Panc1 (cell line): Measurements from ENCODE around the gene HOXA9. TPM values are rescaled to one million over a fixed set of nuclear protein-coding genes. Genes with fewer than 3 reads are reported as not detected.

Source experiments
- ATAC-seq: fragments of 200-7000 bp; cut with Tn5 transposase; 2 replicates; pipeline ENCODE4 v1.9.1; 2020; ENCODE audit warnings: mild to moderate bottlenecking, moderate library complexity
- BruUV-seq: library from RNA; stranded (reverse); fragments of 400-500 nt; replicated peaks from 2 replicates; lab custom pipeline; 2021; lab: Mats Ljungman, UMichigan
- CTCF ChIA-PET: fragments of 300-600 bp; sonication (Branson Sonifier 250); formaldehyde crosslinking; loops from one replicate; lab custom pipeline; 2022; ENCODE audit warnings: antibody characterized with exemption; lab: Charles Lee
- POLR2A ChIA-PET: fragments of 300-600 bp; sonication (Branson Sonifier 250); formaldehyde crosslinking; loops from one replicate; lab custom pipeline; 2022; ENCODE audit warnings: antibody characterized with exemption; lab: Charles Lee
- DNase-seq: peaks from one replicate; pipeline ENCODE4 v3.0.0-alpha.2; 2010; ENCODE audit warnings: low read depth, low spot score
- H3K27ac ChIP-seq: 2 replicates; pipeline ENCODE4 v1.5.1; 2011; ENCODE audit warnings: mild to moderate bottlenecking, low read length, inconsistent platforms
- H3K27me3 ChIP-seq: fragments of 200-500 bp; sonication (Bioruptor generic); 2 replicates; pipeline ENCODE4 v1.6.0; 2014; ENCODE audit warnings: low read length, inconsistent platforms; ENCODE audit not compliant: control insufficient read depth, insufficient read depth
- H3K36me3 ChIP-seq: fragments of 200-500 bp; sonication (Bioruptor generic); 2 replicates; pipeline ENCODE4 v1.5.1; 2014; ENCODE audit warnings: inconsistent platforms, mild to moderate bottlenecking, low read length, moderate library complexity; ENCODE audit not compliant: control insufficient read depth, insufficient read depth
- H3K4me1 ChIP-seq: 2 replicates; pipeline ENCODE4 v1.5.1; 2011; ENCODE audit warnings: inconsistent platforms, mild to moderate bottlenecking, low read length, moderate library complexity; ENCODE audit not compliant: control insufficient read depth, insufficient read depth
- H3K4me3 ChIP-seq, 2 experiments: 2 replicates each; pipeline ENCODE4 v1.5.1; 2011 to 2012; ENCODE audit warnings: low read depth in 2 of 2, low read length in 2 of 2, mild to moderate bottlenecking in 2 of 2, inconsistent platforms in 1 of 2, moderate library complexity in 1 of 2
- H3K9me3 ChIP-seq: fragments of 200-500 bp; sonication (Bioruptor generic); 2 replicates; pipeline ENCODE4 v1.5.1; 2014; ENCODE audit warnings: low read depth, mild to moderate bottlenecking, inconsistent platforms, low read length, moderate library complexity; ENCODE audit not compliant: control insufficient read depth, insufficient read depth
- POLR2AphosphoS5 ChIP-seq: IDR thresholded peaks from 2 replicates; pipeline ENCODE4 v1.6.1; 2012; ENCODE audit warnings: mild to moderate bottlenecking, low read depth, low read length, moderate library complexity
- SIN3A ChIP-seq: IDR thresholded peaks from 2 replicates; pipeline ENCODE4 v1.6.1; 2012; ENCODE audit warnings: low read depth, mild to moderate bottlenecking, low read length, moderate library complexity, borderline replicate concordance; ENCODE audit not compliant: insufficient read depth
- TCF7L2 ChIP-seq: IDR thresholded peaks from 2 replicates; pipeline ENCODE4 v1.6.1; 2011; ENCODE audit warnings: mild to moderate bottlenecking, low read depth, low read length, inconsistent platforms
- in situ Hi-C: cut with HindIII; loops from 2 replicates; pipeline ENCODE4 v1.10.0; 2016; ENCODE audit warnings: low sequenced_read_pairs, low pct_unique_long_range_greater_than_20kb
- intact Hi-C: fragments of 100-400 bp; cut with micrococcal nuclease; formaldehyde crosslinking; loops from one replicate; pipeline ENCODE4 v1.10.0; 2022; ENCODE audit not compliant: unreplicated experiment
- total RNA-seq: library from RNA; stranded (reverse); gene quantifications from one replicate; pipeline ENCODE4 v1.2.1, GENCODE V29; 2021; ENCODE audit not compliant: unreplicated experiment
- TF ChIP-seq, protein P1 (sequence below), 2 experiments: IDR thresholded peaks; 2 replicates each; pipeline ENCODE4 v1.6.1; 2011 to 2012; ENCODE audit warnings: low read depth in 2 of 2, control low read depth in 1 of 2, low read length in 1 of 2, mild to moderate bottlenecking in 1 of 2, moderate library complexity in 1 of 2; ENCODE audit not compliant: insufficient read depth in 1 of 2
- TF ChIP-seq, protein P2 (sequence below): fragments of 450-650 bp; IDR thresholded peaks from 2 replicates; pipeline ENCODE4 v1.5.1; 2017; ENCODE audit warnings: mild to moderate bottlenecking

Gene HOXA9
- total RNA-seq, 1 experiment from 2014 or later: not detected

GRCh38 chr7:27163288-27164044 lies 1.9 kb downstream of the HOXA9 start:
- H3K4me3 ChIP-seq: no peak overlapping the region
- H3K4me1 ChIP-seq: no peaks in the 10 kb centered on the region
- H3K27me3 ChIP-seq: no peaks in the 10 kb centered on the region
- no peak for DNase-seq
- no TSS peak for BruUV-seq
- no peak for ATAC-seq
- H3K36me3 ChIP-seq: no peaks in the 10 kb centered on the region; the same call in 1 of the 2 replicates
- TF ChIP-seq TCF7L2: no peak
- TF ChIP-seq, protein P1, sequence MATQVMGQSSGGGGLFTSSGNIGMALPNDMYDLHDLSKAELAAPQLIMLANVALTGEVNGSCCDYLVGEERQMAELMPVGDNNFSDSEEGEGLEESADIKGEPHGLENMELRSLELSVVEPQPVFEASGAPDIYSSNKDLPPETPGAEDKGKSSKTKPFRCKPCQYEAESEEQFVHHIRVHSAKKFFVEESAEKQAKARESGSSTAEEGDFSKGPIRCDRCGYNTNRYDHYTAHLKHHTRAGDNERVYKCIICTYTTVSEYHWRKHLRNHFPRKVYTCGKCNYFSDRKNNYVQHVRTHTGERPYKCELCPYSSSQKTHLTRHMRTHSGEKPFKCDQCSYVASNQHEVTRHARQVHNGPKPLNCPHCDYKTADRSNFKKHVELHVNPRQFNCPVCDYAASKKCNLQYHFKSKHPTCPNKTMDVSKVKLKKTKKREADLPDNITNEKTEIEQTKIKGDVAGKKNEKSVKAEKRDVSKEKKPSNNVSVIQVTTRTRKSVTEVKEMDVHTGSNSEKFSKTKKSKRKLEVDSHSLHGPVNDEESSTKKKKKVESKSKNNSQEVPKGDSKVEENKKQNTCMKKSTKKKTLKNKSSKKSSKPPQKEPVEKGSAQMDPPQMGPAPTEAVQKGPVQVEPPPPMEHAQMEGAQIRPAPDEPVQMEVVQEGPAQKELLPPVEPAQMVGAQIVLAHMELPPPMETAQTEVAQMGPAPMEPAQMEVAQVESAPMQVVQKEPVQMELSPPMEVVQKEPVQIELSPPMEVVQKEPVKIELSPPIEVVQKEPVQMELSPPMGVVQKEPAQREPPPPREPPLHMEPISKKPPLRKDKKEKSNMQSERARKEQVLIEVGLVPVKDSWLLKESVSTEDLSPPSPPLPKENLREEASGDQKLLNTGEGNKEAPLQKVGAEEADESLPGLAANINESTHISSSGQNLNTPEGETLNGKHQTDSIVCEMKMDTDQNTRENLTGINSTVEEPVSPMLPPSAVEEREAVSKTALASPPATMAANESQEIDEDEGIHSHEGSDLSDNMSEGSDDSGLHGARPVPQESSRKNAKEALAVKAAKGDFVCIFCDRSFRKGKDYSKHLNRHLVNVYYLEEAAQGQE (IDR thresholded peaks at IDR 0.05; ENCODE audit: insufficient read depth in 1 of 2, low read depth in 2 of 2, low read length in 1 of 2): no peak
- TF ChIP-seq, protein P2, sequence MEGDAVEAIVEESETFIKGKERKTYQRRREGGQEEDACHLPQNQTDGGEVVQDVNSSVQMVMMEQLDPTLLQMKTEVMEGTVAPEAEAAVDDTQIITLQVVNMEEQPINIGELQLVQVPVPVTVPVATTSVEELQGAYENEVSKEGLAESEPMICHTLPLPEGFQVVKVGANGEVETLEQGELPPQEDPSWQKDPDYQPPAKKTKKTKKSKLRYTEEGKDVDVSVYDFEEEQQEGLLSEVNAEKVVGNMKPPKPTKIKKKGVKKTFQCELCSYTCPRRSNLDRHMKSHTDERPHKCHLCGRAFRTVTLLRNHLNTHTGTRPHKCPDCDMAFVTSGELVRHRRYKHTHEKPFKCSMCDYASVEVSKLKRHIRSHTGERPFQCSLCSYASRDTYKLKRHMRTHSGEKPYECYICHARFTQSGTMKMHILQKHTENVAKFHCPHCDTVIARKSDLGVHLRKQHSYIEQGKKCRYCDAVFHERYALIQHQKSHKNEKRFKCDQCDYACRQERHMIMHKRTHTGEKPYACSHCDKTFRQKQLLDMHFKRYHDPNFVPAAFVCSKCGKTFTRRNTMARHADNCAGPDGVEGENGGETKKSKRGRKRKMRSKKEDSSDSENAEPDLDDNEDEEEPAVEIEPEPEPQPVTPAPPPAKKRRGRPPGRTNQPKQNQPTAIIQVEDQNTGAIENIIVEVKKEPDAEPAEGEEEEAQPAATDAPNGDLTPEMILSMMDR: no peak
- TF ChIP-seq SIN3A: no peak
- TF ChIP-seq POLR2AphosphoS5: no peak
- intact Hi-C loops: loop anchor here (5.0 kb wide), 1 partner anchor 786 kb away; no protein-coding TSS in a partner anchor
- in situ Hi-C loops: no loop called here
- no peaks in the 10 kb centered on the region for H3K9me3 ChIP-seq
- POLR2A ChIA-PET: no interaction called here
- CTCF ChIA-PET: interaction anchor here (0.7 kb wide), 1 partner anchor 795 kb away, joined by 6 read pairs; no protein-coding TSS in a partner anchor
- no peak overlapping the region for H3K27ac ChIP-seq

DNA sequence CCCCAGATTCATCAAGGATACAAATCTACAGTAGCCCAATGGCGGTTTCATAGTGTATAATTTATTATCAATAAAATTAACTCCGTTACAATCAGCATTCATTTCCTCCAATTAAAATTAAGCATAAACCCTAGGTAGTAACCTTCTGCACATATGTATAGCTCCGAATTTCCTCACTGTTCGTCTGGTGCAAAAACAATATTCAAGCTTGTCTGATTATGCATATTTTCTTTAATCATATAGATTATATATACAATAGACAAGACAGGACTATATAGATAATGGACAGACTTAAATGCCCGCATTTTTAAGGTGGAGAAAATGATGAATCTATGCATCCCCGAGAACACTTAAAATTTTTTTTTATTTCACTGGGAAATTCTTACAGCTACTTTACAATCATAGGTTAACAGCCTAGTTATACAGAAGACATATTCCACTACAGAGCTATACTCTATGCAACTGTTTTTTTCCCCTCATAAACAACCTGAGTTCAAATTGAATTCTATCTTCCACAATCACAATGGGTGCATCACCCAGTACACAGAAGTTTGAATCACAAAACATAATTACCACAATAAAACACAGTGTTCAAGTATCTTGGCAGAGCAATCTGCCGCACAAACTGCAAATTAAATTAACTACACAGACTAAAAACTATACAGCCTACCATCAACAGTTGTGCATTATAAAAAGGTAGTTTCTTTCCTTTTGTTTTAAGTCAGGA lies 2.6 kb downstream of the HOXA9 start:
- Histone ChIP-seq H3K27me3 (no peaks in the 10 kb centered on the region), H3K4me3 (no peak overlapping the region), H3K4me1 (no peaks in the 10 kb centered on the region), H3K9me3 (no peaks in the 10 kb centered on the region), H3K27ac (no peak overlapping the region), H3K36me3 (no peaks in the 10 kb centered on the region; the same call in 1 of the 2 replicates)
- intact Hi-C loops: loop anchor here (5.0 kb wide), 1 partner anchor 785 kb away; no protein-coding TSS in a partner anchor
- ChIA-PET POLR2A (no interaction called here), CTCF (interaction anchor here (0.7 to 2.5 kb wide), 2 partner anchors 480 to 794 kb away, joined by 6 to 18 read pairs; no protein-coding TSS in a partner anchor)
- BruUV-seq: no TSS peak
- ATAC-seq (no peak), DNase-seq (no peak)
- TF ChIP-seq, protein P2: no peak
- TF ChIP-seq POLR2AphosphoS5 (no peak), TCF7L2 (no peak), SIN3A (no peak)
- in situ Hi-C loops: no loop called here
